Skeletal muscle tissue (tissue), 4 donors: ENCODE results near the gene PBX3. TPM values are rescaled to one million over a fixed set of nuclear protein-coding genes. Genes with fewer than 3 reads are reported as not detected.

Source experiments
- H3K27ac ChIP-seq: one replicate; pipeline ENCODE4 v1.7.0; 2013; ENCODE audit warnings: mild to moderate bottlenecking, low read depth, low read length, inconsistent platforms
- H3K27me3 ChIP-seq, 3 donors: one replicate each; pipeline ENCODE4 v1.7.0; 2013; ENCODE audit warnings: low read length in 3 of 3; ENCODE audit not compliant: control insufficient read depth in 3 of 3, insufficient read depth in 3 of 3
- H3K36me3 ChIP-seq, 3 donors: one replicate each; pipeline ENCODE4 v1.7.0; 2013; ENCODE audit warnings: low read length in 3 of 3; ENCODE audit not compliant: control insufficient read depth in 3 of 3, insufficient read depth in 3 of 3
- H3K4me1 ChIP-seq, 3 donors: one replicate each; pipeline ENCODE4 v1.7.0; 2013; ENCODE audit warnings: low read length in 3 of 3, mild to moderate bottlenecking in 3 of 3; ENCODE audit not compliant: control insufficient read depth in 3 of 3, insufficient read depth in 3 of 3
- H3K4me3 ChIP-seq, 3 donors: one replicate each; pipeline ENCODE4 v1.7.0; 2013; ENCODE audit warnings: low read length in 3 of 3
- H3K9ac ChIP-seq, 3 donors: one replicate each; pipeline ENCODE4 v1.7.0; 2013; ENCODE audit warnings: low read length in 3 of 3, mild to moderate bottlenecking in 3 of 3, moderate library complexity in 2 of 3, low read depth in 1 of 3
- H3K9me3 ChIP-seq, 3 donors: one replicate each; pipeline ENCODE4 v1.7.0; 2013; ENCODE audit warnings: low read length in 3 of 3; ENCODE audit not compliant: control insufficient read depth in 3 of 3
- total RNA-seq: library from RNA; depleted of rRNA; stranded (reverse); fragments of >200 nt; gene quantifications from one replicate; pipeline ENCODE4 v1.2.3, GENCODE V29; 2014
- donor health status: Osteomylitis.

The PBX3 gene
- total RNA-seq, 1 donor from 2014 or later, result 14.1 TPM

DNA sequence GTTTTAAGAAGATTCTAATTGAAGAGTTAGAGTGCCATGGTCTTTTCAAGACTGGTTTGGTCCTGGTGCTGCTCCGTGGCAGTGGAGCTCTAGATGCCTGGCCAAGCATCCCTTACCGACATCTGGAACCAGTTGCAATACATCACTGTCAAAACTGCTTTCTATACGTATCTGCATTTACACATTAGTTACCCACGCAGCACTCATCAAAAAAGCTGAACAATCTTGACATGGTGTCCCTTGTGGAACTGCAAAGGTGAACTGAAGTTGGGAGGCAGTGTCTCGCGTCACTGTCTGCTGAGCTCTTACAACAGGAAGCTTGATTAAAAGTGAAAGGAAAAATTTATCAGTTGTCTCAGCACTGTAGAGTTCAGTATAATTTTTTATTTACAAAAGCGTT, 82.6 kb downstream of the PBX3 start:
- H3K4me3 ChIP-seq, result peak overlapping the region; percentile 27 to 75 (median 57)
- no peak overlapping the region for H3K27ac ChIP-seq
- no peaks in the 10 kb centered on the region for H3K4me1 ChIP-seq
- H3K27me3 ChIP-seq, result no peaks in the 10 kb centered on the region
- no peak overlapping the region for H3K9ac ChIP-seq
- no peaks in the 10 kb centered on the region for H3K36me3 ChIP-seq
- no peaks in the 10 kb centered on the region for H3K9me3 ChIP-seq

DNA sequence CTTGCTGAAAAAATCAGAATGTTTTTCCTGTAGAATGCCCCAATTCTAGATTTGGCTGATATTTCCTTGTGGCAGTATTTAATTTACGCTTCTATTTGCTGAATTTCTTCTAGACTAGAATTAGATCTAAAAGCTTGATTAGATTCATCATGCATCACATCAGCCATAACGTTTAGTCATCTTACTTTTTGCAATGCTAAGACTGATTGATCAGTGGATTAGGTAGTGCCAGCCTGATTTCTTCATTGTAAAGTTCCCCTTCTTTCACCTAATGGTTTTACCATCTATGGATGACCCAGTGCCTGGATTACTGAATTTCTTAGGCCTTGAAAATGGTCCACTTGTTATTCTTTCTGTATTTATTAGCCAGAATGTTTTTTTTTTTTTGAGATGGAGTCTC, 83.9 kb downstream of the PBX3 start:
- Histone ChIP-seq H3K9me3 (no peaks in the 10 kb centered on the region), H3K4me3 (no peak overlapping the region), H3K27ac (no peak overlapping the region), H3K9ac (no peak overlapping the region), H3K36me3 (no peaks in the 10 kb centered on the region), H3K27me3 (no peaks in the 10 kb centered on the region), H3K4me1 (no peaks in the 10 kb centered on the region)

DNA sequence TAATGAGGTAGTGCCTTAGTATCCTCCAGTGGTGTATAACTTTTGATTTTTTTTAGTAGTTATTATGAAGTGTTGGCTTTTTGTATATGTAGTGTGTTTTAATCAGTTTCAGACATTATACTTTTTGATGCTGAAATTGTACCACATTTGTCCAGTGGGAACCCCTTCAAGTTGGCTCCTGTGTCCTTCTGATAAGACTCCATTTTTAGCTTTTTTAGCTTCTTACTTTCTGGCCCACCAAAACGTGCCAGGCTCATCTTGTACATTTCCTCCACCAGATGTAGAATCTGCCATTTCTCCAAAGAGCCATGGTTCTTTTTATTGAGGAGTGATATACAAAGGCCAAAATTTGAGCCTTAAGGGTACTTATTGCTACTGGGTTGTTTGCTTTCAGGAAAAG, 84.4 kb downstream of the PBX3 start:
- H3K27ac ChIP-seq, result no peak overlapping the region
- no peak overlapping the region for H3K4me3 ChIP-seq
- no peaks in the 10 kb centered on the region for H3K4me1 ChIP-seq
- no peaks in the 10 kb centered on the region for H3K36me3 ChIP-seq
- no peak overlapping the region for H3K9ac ChIP-seq
- no peaks in the 10 kb centered on the region for H3K27me3 ChIP-seq
- no peaks in the 10 kb centered on the region for H3K9me3 ChIP-seq

DNA sequence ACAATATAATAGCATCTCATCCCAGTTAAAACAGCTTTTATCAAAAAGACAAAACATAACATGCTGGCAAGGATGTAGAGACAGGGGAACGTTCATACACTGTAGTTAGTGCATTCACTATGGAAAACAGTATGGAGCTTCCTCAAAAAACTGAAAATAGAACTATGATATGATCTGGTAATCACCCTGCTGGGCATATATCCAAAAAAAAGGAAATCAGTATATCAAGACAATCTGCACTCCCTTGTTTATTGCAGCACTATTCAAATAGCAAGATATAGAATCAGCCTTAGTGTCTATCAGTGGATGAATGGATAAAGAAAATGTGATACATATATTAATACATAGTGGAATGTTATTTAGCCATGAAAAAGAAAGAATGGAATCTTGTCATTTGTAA, 88.5 kb downstream of the PBX3 start:
- Histone ChIP-seq H3K27me3 (no peaks in the 10 kb centered on the region), H3K9me3 (no peaks in the 10 kb centered on the region), H3K27ac (no peak overlapping the region), H3K4me1 (no peaks in the 10 kb centered on the region), H3K4me3 (no peak overlapping the region), H3K36me3 (no peaks in the 10 kb centered on the region), H3K9ac (no peak overlapping the region)

DNA sequence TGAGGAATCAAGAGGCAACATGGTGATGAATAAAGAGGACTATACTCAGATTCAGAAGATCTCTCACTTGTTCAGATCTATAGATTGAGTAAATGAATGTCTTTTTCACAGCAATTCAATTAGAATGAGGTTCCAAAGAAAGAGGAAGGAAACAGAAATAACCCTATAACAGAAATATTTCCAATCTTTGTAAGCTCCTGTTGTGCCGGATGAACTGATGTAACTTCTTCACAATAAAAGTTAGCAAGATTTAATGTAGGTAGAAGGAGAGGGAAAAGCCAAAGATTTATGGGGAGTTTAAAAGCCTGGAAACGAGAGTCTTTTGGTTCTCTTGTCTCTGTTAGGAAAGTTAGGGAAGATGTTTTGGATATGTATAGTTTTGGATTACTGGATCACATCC, 92.1 kb downstream of the PBX3 start:
- no peaks in the 10 kb centered on the region for H3K4me1 ChIP-seq
- H3K36me3 ChIP-seq, result no peaks in the 10 kb centered on the region
- no peaks in the 10 kb centered on the region for H3K27me3 ChIP-seq
- H3K9me3 ChIP-seq, result no peaks in the 10 kb centered on the region
- no peak overlapping the region for H3K9ac ChIP-seq
- H3K4me3 ChIP-seq, result no peak overlapping the region
- H3K27ac ChIP-seq, result no peak overlapping the region

DNA sequence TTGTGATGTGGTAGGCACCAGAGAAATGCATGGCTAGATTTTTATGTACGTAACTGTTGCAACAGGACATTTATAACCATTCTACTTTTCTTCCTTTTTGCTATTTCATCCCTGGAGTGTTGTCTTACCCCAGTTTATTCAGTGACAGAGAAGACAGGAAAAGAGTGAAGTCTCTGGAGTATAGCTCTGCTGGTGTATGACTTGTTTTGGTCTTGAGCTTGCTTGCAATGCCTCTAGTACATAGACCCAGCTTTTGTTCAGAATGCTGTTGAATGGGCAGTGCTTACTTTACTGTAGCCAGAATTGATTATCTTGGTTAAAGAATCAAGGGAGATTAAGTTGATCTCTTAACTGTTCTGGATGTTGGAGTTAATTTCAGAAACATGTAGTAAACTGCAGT, 94.3 kb downstream of the PBX3 start:
- H3K36me3 ChIP-seq, result no peaks in the 10 kb centered on the region
- no peaks in the 10 kb centered on the region for H3K4me1 ChIP-seq
- no peak overlapping the region for H3K4me3 ChIP-seq
- H3K27me3 ChIP-seq, result no peaks in the 10 kb centered on the region
- H3K9ac ChIP-seq, result no peak overlapping the region
- H3K9me3 ChIP-seq, result no peaks in the 10 kb centered on the region
- H3K27ac ChIP-seq, result no peak overlapping the region

DNA sequence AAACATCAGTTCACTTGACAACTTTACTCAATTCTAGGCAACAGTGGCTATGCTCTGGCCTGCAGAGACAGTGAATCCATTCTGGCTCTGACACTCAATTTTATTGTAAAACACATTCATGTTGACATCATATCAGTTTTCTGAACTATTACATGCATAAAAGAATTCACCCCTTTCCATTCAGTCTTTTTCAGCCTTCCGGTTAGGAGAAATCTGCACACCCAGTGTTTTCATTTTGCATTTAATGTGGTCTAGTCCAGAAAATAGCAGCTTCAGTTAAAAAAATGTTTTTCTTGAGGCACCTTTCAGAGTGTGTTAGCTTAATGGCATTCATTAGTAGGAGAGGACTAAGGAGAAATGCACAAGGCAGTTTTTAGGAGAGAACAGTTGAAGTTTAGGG, 95.1 kb downstream of the PBX3 start:
- no peaks in the 10 kb centered on the region for H3K9me3 ChIP-seq
- no peaks in the 10 kb centered on the region for H3K36me3 ChIP-seq
- H3K4me3 ChIP-seq, result no peak overlapping the region
- no peaks in the 10 kb centered on the region for H3K4me1 ChIP-seq
- H3K9ac ChIP-seq, result no peak overlapping the region
- H3K27ac ChIP-seq, result no peak overlapping the region
- H3K27me3 ChIP-seq, result no peaks in the 10 kb centered on the region

DNA sequence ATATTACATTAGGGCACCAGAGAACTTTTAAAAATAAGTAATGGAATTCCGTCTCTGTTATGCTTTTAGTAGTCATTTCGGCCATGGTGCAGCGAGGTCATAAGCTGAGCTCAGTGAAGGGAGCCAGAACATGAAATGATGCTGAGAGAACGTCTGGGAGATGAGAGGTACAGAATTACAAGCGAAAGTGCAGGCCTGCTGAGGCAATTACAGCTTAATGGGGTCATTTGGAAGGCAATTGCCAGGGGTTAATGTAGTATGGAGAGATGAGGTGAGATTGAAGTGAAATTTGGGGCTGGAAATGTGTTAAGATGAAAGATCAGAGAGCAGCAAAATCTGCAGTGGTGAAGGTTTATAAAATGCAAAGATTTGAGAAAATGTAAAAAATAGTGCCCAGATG, 96.5 kb downstream of the PBX3 start:
- Histone ChIP-seq H3K27me3 (no peaks in the 10 kb centered on the region), H3K4me1 (no peaks in the 10 kb centered on the region), H3K9me3 (no peaks in the 10 kb centered on the region), H3K4me3 (no peak overlapping the region), H3K27ac (no peak overlapping the region), H3K36me3 (no peaks in the 10 kb centered on the region), H3K9ac (no peak overlapping the region)

DNA sequence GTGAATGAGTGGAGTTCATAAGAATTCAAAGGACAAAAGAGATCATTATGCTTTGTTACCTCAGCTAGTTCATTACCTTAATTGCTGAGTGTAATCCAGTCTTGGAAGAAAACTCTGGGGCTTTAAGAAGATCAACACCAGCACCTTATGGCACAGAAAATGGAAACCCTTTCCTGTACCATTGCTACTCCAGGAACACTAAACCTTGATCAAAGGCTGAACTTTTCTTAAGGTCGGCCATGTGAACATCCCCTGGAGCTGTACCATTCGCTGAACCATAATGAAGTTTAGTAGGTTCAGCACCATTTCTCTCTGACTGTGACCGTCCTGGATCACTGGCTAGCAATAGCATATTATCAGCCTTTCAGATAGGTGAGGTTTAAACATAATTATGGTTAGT, 97.4 kb downstream of the PBX3 start:
- Histone ChIP-seq H3K9me3 (no peaks in the 10 kb centered on the region), H3K36me3 (no peaks in the 10 kb centered on the region), H3K27me3 (no peaks in the 10 kb centered on the region), H3K4me3 (no peak overlapping the region), H3K4me1 (no peaks in the 10 kb centered on the region), H3K27ac (no peak overlapping the region), H3K9ac (no peak overlapping the region)

DNA sequence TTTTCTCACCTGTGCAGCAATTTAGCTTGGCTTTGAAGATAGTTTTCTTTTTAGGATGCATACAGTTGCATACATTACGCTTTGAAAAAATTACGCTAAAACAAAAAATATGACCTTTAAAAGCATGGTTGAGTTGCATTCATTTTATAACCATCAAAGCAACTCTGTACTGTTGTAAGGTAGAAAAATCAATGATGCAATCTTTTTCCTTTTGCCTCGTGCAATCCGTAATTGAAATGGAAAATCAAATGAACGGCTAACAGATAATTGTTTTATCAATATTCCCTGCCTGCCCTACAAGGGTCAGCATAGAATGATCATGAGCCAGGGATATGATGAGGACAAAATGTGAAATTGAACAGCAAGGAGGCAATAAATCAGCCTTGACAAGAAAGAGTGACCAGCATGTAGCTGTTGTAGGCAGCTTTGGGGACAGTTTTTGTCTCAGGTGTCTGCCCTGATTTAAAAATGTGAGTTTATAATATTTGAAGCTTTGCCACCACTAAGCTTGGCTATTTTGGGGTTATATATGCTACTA, 98.2 kb downstream of the PBX3 start:
- Histone ChIP-seq H3K9me3 (no peaks in the 10 kb centered on the region), H3K36me3 (no peaks in the 10 kb centered on the region), H3K27ac (no peak overlapping the region), H3K27me3 (no peaks in the 10 kb centered on the region), H3K9ac (no peak overlapping the region), H3K4me1 (no peaks in the 10 kb centered on the region), H3K4me3 (no peak overlapping the region)

DNA sequence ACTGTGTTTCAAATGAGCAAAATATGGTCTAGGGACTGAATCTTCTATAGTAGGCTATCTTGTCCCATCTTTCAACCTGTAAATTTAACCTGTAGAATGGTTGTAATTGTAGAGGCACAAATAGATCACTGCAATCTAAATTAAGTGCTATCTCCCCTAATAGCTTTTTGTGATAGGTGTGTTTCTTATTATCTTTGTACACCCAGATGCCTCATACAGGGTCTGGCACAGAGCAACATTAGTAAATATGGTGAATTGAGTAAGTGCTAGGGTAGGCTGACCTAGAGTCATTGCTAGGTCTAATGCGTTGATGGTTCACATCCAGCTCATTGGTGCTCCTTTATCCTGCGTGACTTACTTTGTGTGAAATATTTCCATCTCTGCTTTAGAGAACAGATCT, 100.6 kb downstream of the PBX3 start:
- Histone ChIP-seq H3K9me3 (no peaks in the 10 kb centered on the region), H3K36me3 (no peaks in the 10 kb centered on the region), H3K9ac (no peak overlapping the region), H3K4me3 (no peak overlapping the region), H3K4me1 (no peaks in the 10 kb centered on the region), H3K27ac (no peak overlapping the region), H3K27me3 (no peaks in the 10 kb centered on the region)
